ENCODE data around the gene TSPAN33. TPM values are rescaled to one million over a fixed set of nuclear protein-coding genes. Genes with fewer than 3 reads are reported as not detected.
A peak's percentile ranks its signal among the peaks of the same experiment; 100 is the strongest.
"Not testable (repeated sequence)": the region's sequence is repeated elsewhere in the genome, so short reads cannot be mapped to it uniquely, and the experiment has no call there.

TSPAN33 gene, protein sequence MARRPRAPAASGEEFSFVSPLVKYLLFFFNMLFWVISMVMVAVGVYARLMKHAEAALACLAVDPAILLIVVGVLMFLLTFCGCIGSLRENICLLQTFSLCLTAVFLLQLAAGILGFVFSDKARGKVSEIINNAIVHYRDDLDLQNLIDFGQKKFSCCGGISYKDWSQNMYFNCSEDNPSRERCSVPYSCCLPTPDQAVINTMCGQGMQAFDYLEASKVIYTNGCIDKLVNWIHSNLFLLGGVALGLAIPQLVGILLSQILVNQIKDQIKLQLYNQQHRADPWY
- 19.2 and 19.5 TPM in 2 replicates for polyA plus RNA-seq (2014; cell fraction: cytosol; rRNA removed)
- polyA plus RNA-seq (2014; cell fraction: nucleus; rRNA removed): 9.0 and 10.4 TPM in 2 replicates

DNA sequence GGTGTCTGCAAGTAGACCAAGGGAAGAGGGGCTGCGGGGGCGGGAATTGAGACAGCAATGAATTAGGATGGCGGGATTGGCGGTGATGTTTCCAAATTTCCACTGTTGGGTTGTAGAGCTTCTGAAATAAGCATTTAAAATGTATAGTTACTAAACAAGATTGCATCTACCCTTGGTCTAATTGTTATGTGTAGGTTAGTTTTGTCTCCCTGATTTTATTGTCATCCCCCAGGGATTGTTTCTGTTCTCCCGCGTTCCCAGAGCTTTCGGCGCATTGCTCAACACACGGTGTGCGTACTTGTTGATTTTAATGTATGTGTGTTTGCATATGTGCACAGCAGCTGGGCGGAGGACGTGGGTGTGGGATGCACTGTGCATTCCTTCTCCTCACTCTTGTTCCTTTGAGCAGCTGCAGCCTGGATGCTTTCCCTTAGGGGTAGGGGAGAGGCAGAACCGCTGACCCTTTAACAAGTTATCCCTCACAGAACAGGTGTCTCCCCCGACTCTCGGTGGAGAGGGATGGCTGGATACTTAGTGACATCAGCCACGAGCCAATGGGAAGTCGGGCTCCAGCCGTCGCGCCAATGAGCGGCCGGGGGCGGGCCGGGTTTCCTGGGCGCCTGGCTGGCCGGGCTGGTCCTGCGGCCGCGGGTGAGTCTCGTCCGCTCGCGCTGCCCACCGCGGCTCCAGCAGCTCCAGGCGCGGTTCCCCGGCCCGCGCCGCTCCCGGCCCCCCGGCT is at the start of gene TSPAN33:
TSS of gene TSPAN33 (plus strand) at position 613 of the 739 bp plus-strand sequence. CDS start 274 bp downstream, outside the sequence.
- DNase-seq (ENCODE audit: low spot score): peak; percentile 83

DNA sequence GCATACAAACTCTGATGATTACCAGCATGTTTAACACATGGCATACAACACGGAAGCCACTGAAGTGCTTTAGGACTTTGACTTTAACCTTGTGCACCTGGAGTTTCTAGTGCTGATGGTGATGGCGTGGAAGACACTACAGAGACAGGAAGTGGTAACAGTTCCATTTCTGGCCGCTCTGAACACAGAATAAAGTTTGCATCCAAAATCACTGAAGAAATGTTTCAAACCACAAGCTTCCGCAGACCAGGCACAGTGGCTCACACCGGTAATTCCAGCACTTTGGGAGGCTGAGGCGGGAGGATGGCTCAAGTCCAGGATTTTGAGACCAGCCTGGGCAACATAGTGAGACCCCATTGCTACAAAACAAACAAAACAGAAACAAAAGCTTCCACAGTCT is 49.2 kb upstream of the TSPAN33 start:
- DNase-seq (ENCODE audit: low spot score): no peak

DNA sequence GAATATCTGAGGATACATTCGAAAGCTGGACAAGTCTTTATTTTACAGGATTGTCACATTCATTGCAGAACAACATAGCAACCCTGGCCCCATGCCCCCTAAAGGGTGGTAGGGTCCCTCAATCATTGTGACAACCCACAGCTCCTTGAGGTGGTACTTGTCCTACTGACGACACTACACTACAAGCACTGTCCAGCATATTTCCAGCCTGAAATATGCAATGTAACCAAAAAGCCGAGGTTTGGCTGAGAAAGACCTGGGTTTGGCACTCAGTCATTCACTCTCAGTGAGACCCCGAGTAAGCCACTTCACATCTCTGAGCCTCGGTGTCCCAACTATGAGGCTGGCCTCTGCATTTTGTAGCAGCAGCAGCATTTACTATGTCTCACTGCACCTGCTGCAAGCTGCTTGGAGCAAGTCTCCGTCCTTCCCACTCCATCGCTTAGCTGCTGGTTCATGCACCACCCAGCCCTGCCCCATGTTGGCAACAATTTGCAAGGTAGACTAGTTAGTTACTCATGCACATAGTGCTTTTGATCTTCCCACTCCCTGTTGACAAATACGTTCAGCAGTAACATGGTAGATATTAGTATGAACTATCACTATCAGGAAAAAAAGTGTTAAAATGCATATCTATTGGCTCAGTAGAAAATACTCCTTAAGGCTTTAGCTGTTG is 46.0 kb upstream of the TSPAN33 start:
- no peak for DNase-seq (ENCODE audit: low spot score)

DNA sequence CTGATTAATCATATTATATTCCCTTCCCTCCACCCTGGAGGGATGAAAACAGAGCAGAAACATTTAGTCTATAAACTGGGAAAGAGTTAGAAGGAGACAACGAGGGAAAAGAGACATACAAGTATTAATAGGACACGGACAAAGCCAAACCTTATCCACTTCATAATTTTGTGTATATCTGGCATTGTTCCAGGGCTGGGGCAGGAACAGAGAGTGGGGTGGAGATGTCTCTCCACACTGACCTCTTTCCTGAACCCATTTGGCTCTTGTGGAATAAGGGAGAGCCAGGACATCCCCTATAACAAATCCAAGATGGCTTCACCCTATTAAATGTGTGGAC is 43.7 kb upstream of the TSPAN33 start:
- no peak for DNase-seq (ENCODE audit: low spot score)

DNA sequence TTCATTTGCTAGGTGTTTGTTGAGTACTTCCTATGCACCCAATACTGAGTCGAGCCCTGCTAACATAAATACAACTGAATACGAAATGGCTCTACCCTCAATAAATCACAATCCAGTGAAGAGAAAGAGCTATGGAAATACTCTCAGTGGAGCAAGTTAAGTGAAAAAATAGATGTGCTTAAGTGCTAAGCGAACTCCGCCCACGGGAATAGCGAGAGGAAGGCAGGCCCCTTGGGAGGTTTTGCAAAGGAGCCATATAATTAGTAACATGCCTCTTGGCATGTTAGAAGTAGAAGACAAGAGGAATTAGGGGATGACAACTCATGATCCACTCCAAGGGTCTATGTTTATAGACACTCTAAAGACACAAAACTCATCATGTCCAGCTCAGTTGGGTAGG is 42.8 kb upstream of the TSPAN33 start:
- DNase-seq (ENCODE audit: low spot score): no peak

DNA sequence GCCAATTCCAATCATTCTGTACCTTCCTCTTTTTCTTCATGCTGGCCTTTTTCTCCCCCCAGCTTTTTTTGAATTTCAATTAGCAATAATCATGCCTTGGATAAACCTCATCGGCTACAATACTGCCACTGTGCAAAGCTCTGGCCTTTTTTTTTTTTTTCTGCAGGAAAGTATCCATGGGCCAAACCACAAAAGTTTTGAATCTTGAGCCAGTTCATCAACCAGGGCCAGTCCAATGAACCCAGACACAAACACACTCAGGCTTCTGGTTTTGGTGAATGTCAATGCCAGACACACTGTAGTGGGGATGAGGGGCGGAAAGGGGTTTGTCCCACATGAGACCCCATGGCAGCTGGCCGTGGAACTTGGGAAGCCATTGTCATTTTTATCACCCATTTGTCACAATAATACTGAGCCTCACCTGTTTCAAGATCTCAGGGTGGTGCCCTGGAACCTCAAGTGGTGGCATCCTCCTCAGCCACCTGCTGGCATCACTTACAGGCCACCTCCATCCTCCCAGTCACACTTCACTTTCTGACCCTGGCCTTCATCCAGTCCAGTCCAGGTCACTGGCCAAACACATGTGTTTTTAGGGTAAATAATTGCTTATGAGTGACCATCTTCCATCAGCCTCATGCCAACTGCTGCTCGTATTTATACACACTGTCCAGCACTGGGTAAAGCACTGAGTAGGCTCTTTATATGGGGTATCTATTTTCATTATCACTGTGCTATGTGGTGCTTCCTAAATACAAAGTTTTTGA is 40.8 kb upstream of the TSPAN33 start:
- no peak for DNase-seq (ENCODE audit: low spot score)

DNA sequence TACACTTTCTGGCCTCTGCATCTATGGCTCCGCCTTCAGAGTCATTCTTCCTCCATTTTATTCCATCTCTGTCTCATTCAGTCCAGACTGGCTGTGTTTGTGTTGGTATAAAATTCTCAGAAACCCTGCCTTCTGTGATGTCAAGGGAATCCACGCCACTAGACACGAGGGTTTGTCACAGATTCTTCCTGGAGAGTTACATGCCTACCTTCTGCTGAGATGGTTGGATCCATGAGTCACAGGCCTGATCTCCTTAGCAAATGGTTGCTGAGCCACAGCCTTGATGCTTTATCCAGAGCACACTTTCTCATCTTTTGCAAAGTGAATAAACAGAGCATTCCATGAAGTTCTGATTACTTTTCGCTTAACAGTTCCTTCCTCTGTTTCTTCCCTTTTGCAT is 35.9 kb upstream of the TSPAN33 start:
- DNase-seq (ENCODE audit: low spot score): no peak

DNA sequence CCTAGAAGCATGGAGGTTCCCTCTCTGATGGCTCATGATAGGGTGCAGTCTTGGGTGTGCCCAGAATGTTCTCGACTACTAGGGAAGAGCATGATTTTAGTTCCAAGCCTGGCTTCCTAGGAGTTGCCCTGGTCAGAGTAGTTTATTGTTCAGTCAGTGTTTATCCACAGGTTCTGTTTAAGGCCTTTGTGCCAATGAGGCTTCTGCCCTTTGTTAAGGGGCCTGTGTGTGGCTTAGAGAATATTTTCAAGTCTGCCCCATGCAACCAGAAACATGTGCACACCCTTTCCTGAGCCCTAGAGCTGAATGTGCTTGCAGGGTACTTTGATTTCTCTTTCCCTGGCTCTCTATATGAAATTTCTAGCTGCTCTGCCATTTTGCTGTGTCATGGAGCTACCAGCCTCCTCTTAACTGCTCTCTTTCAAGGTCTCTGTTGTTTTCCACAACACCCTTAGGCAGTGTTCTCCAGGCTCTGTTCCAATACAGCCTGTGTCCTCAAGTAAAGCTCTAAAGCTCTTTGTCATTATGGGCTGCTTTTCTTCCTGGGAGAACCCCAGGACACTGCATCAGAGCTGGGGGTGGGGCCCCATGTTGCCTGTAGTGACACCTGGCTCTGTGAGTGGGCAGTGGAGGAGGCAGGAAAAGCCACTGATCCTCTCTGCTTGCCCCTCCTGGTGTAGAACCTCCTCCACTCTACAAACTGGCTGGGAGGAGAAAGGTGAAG is 34.1 kb upstream of the TSPAN33 start:
- DNase-seq (ENCODE audit: low spot score): no peak

DNA sequence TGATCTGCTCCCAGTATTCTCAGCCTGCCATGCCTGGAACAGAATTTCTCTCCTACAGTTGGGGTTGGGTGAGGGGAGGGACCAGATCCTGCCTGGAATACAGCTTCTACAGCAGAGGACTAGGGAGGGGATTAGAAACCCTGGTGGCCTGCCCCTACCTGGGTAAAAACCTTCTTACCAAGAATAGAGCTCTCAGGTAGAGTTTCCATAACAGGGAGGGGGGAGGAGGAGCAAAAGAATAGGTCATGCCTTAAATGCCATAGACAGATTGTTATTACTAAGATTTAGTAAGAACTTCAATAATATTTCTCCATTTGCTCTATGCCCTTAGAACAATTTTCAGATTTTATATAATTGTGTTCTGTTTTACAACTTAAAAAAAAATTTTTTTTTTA is 33.5 kb upstream of the TSPAN33 start:
- DNase-seq (ENCODE audit: low spot score): no peak

DNA sequence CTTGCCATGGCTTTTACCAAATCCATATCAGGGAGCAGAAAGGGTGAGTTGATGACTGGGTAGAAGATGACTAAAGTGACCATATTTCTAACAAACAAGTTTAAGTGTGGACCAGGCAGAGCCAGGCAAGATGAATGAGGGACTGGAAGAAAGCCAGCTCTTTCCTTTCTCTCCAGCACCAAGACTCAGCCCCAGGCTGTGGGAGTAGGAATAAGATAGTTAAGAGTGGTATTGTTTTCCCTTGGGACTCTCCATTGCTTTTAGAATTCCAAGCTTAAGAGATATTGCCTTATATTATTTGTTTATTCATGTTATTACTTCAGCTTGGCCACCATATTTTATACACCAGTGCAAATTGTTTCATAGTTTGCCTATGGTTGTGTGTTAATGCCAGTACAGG is 28.8 kb upstream of the TSPAN33 start:
- no peak for DNase-seq (ENCODE audit: low spot score)

DNA sequence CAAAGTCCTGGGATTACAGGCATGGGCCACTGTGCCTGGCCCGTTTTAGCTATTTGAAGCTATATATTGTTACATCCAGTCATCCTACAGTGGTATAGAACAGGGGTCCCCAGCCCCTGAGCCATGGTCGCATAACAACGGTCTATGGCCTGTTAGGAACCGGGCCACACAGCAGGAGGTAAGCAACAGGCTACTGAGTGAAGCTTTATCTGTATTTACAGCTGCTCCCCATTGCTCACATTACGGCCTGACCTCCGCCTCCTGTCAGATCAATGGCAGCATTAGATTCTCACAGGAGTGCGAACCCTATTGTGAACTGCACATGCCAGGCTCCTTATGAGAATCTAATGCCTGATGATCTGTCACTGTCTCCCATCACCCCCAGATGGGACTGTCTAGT is 26.3 kb upstream of the TSPAN33 start:
- DNase-seq (ENCODE audit: low spot score): no peak

DNA sequence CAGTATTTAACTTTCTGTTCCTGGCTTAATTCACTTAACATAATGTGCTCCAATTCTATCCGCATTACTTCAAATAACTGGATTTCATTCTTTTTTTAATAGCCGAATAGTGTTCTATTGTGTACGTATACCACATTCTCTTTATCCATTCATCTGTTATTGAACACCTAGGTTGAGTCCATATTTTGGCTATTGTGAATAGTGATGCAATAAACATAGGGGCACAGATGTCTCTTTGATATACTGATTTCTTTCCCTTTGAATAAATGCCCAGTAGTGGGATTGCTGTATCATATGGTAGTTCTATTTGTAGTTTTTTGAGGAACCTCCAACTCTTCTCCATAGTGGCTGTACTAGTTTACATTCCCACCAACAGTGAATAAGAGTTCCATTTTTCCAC is 25.5 kb upstream of the TSPAN33 start:
- no peak for DNase-seq (ENCODE audit: low spot score)

DNA sequence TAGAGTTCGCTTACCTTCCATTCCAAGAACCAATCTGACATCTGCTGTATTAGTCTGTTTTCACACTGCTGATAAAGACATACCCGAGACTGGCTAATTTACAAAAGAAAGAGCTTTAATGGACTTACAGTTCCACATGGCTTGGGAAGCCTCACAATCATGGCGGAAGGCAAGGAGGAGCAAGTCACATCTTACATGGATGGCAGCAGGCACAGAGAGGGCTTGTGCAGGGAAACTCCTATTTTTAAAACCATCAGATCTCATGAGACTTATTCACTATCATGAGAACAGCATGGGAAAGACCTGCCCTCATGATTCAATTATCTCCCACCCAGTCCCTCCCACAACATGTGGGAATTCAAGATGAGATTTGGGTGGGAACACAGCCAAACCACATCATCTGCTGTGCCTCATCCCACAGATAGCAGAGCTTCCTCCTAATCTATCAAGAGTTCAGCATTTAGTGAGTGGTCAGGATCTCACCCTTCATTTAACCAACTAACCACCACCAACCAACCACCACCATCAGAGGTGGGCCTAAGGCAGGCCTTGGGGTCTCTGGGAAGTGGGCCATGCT is 22.9 kb upstream of the TSPAN33 start:
- not testable (repeated sequence) for DNase-seq (ENCODE audit: low spot score)

DNA sequence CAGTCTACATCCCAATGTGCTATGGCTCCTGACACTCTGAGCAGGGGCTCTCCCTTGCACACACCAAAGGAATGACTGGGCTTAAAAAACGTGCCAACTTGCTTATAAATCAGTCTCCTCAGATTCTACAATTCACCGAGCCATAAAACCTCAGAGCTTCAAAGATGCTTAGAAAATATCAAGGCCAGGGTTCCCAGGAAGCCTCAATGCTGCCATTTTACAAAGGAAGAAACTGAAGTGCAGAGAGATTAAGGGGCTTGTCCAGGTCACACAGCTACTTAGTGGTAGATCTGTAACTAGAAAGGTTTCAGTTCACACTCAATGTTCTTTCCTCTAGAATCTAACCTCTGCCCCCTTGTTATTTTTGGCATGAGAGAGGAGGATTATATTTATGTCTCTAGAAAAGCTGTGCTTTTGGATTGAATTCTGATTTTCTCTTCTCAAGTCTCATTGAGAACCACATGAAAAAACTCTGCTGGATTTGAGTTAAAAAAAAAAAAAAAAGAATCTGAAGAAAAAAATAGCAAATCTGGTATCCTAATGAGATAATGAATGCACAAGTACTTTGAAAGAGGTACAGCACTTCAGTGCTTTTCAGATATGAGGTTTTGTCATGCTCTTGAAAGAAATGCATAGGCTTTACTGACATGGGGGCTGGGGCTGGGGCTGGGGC is 22.3 kb upstream of the TSPAN33 start:
- no peak for DNase-seq (ENCODE audit: low spot score)

DNA sequence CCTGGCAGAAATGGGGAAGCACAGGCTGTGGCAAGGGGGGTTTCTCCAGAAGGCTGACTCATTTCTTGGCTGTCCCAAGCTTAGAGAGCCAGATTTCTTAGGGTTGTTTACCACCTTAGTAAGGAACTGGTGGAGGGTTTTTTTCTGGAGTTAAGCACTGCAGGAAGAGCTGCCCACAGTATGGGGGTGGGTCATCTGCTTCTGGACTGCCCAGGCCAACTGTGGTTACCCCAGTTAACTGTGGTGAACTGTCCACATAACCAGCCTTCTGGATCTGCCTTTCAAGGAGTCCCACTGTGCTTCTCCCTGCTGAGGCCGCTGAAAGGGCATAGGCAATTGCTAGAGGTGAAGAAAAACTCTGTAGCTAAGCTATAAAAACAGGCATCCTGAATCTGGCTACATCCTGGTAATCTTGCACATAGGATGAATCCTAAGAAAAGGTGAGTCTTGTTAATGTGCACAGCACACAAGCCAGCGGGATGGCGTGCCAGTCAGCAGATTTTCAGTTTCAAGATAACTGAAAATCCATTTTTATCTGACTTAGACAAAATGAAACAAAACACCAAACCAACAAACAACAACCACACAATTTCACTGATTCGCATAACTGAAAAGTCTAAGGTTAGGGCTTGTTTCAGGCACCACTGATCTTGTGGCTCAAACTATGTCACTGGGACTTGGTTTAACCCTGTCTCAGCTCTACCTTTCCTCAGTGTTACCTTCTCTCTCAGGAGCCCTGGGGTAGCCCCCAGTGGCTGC is 21.6 kb upstream of the TSPAN33 start:
- no peak for DNase-seq (ENCODE audit: low spot score)

DNA sequence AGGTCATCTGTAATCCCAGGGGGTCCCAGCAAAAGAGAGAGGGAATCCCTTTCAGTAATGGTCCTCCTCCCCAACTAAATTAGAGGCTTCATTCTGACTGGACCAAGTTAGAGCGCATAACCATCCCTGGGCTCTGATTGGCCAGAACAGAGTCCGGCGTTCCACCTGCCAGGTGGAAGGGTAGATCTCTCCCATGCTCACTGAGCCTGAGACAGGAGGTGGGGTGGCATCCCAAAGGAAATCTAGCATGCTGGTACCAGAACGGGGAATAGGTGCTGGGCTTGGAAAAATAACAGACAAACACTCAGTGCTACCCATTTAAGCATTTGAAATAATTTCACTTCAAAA is 21.0 kb upstream of the TSPAN33 start:
- DNase-seq (ENCODE audit: low spot score): no peak

DNA sequence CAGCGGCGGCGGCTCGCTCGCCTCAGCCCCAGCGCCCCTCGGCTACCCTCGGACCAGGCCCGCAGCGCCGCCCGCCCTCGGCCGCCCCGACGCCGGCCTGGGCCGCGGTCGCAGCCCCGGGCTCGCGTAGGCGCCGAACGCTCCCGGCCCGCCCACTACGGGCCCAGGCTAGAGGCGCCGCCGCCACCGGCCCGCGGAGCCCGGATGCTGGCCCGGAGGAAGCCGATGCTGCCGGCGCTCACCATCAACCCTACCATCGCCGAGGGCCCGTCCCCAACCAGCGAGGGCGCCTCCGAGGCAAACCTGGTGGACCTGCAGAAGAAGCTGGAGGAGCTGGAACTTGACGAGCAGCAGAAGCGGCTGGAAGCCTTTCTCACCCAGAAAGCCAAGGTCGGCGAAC is 18.2 kb upstream of the TSPAN33 start:
- DNase-seq (ENCODE audit: low spot score): no peak

DNA sequence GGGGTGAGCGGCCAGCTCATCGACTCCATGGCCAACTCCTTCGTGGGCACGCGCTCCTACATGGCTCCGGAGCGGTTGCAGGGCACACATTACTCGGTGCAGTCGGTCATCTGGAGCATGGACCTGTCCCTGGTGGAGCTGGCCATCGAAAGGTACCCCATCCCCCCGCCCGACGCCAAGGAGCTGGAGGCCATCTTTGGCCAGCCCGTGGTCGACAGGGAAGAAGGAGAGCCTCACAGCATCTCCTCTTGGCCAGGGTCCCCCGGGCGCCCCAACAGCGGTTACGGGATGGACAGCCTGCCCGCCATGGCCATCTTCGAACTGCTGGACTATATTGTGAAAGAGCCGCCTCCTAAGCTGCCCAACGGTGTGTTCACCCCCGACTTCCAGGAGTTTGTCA is 17.4 kb upstream of the TSPAN33 start:
- DNase-seq (ENCODE audit: low spot score): no peak

DNA sequence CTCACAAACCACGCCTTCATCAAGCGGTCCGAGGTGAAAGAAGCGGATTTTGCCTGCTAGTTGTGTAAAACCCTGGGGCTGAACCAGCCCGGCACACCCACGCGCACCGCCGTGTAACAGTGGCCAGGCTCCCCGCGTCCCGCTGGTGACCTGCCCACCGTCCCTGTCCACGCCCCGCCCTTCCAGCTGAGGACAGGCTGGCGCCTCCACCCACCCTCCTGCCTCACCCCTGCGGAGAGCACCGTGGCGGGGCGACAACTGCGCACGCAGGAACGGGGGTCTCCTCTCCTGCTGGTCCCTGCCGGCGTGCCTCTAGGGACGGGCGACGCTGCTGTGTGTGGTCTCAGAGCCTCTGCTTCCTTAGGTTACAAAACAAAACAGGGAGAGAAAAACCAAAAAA is 16.9 kb upstream of the TSPAN33 start:
- no peak for DNase-seq (ENCODE audit: low spot score)

Measured in SK-N-DZ (cell line).